ENCODE results near the gene APCDD1L.

APCDD1L gene

GRCh38 chr20:58458342-58459057 lies 56.7 kb downstream of the APCDD1L start:
- no peak overlapping the region for H3K4me2 ChIP-seq (ENCODE audit: low read length)
- H3K4me3 ChIP-seq (ENCODE audit: low read depth, low read length) = no peak overlapping the region
- no peak overlapping the region for H3K9ac ChIP-seq
- H3K27ac ChIP-seq = no peak overlapping the region
- peaks cover 4% of the 10 kb centered on the region for H3K79me2 ChIP-seq
- H3K27me3 ChIP-seq (ENCODE audit: control insufficient read depth, insufficient read depth, low read length) = no peaks in the 10 kb centered on the region
- H3K36me3 ChIP-seq (ENCODE audit: control insufficient read depth, insufficient read depth, low read length) = no peaks in the 10 kb centered on the region
- no peak overlapping the region for H2AFZ ChIP-seq
- no peaks in the 10 kb centered on the region for H3K4me1 ChIP-seq
- TF ChIP-seq, protein P1, sequence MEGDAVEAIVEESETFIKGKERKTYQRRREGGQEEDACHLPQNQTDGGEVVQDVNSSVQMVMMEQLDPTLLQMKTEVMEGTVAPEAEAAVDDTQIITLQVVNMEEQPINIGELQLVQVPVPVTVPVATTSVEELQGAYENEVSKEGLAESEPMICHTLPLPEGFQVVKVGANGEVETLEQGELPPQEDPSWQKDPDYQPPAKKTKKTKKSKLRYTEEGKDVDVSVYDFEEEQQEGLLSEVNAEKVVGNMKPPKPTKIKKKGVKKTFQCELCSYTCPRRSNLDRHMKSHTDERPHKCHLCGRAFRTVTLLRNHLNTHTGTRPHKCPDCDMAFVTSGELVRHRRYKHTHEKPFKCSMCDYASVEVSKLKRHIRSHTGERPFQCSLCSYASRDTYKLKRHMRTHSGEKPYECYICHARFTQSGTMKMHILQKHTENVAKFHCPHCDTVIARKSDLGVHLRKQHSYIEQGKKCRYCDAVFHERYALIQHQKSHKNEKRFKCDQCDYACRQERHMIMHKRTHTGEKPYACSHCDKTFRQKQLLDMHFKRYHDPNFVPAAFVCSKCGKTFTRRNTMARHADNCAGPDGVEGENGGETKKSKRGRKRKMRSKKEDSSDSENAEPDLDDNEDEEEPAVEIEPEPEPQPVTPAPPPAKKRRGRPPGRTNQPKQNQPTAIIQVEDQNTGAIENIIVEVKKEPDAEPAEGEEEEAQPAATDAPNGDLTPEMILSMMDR (IDR thresholded peaks at IDR 0.05) = no peak
- no peaks in the 10 kb centered on the region for H3K9me3 ChIP-seq (ENCODE audit: control insufficient read depth, low read length)

GRCh38 chr20:58457083-58457695 lies 58.0 kb downstream of the APCDD1L start:
- no peaks in the 10 kb centered on the region for H3K27me3 ChIP-seq (ENCODE audit: control insufficient read depth, insufficient read depth, low read length)
- TF ChIP-seq, protein P1 (IDR thresholded peaks at IDR 0.05) = no peak
- H3K9me3 ChIP-seq (ENCODE audit: control insufficient read depth, low read length) = no peaks in the 10 kb centered on the region
- H3K79me2 ChIP-seq = peaks cover 4% of the 10 kb centered on the region
- H3K27ac ChIP-seq = no peak overlapping the region
- no peak overlapping the region for H3K4me2 ChIP-seq (ENCODE audit: low read length)
- no peaks in the 10 kb centered on the region for H3K4me1 ChIP-seq
- no peak overlapping the region for H2AFZ ChIP-seq
- H3K4me3 ChIP-seq (ENCODE audit: low read depth, low read length) = no peak overlapping the region
- no peaks in the 10 kb centered on the region for H3K36me3 ChIP-seq (ENCODE audit: control insufficient read depth, insufficient read depth, low read length)
- H3K9ac ChIP-seq = no peak overlapping the region

DNA sequence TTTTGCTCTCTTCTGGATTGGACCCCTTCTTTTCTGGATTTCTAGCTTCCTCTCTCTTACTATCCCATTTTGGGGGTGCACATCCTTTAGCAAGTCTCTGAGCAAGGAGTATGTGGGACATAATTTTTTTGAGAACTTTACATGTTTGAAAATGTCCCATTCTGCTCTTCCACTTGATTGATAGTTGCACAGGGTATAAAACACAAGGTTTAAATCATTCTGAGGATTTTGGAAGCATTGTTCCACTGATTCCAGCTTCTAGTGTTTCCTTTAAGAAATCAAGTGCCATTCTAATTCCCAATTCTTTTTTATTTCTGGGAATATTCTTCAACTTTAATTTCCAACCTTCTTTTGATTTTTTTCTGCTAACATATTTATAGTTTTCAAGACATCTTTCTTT lies 60.7 kb downstream of the APCDD1L start:
- Histone ChIP-seq H3K9ac (no peak overlapping the region), H3K79me2 (no peaks in the 10 kb centered on the region), H3K4me2 (ENCODE audit: low read length) (no peak overlapping the region), H3K27ac (no peak overlapping the region), H3K9me3 (ENCODE audit: control insufficient read depth, low read length) (no peaks in the 10 kb centered on the region), H3K4me3 (ENCODE audit: low read depth, low read length) (no peak overlapping the region), H3K36me3 (ENCODE audit: control insufficient read depth, insufficient read depth, low read length) (no peaks in the 10 kb centered on the region), H3K4me1 (no peaks in the 10 kb centered on the region), H2AFZ (no peak overlapping the region), H3K27me3 (ENCODE audit: control insufficient read depth, insufficient read depth, low read length) (no peaks in the 10 kb centered on the region)
- TF ChIP-seq, protein P1 (IDR thresholded peaks at IDR 0.05) = no peak

DNA sequence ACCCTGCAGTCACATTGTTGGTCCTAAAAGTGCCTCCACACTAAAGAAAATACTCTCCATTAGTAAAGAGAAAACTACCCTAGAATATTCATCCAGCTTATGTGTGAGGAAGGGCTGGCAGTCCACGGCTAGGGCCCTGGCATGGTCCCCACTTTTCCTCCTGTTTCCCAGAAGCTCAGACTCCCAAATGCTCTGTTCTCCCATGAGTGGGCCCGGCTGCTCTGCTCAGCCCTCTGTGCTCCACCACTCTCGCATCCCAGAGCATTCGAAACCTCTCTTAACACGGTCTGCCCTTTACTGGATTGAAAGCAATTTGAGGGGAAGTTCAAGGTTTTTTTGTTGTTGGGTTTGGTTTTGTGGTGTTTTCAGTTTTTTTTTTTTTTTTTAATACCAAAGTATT lies 61.8 kb downstream of the APCDD1L start:
- Histone ChIP-seq H3K79me2 (no peaks in the 10 kb centered on the region), H3K9me3 (ENCODE audit: control insufficient read depth, low read length) (no peaks in the 10 kb centered on the region), H3K4me3 (ENCODE audit: low read depth, low read length) (no peak overlapping the region), H3K36me3 (ENCODE audit: control insufficient read depth, insufficient read depth, low read length) (no peaks in the 10 kb centered on the region), H3K9ac (no peak overlapping the region), H3K27me3 (ENCODE audit: control insufficient read depth, insufficient read depth, low read length) (no peaks in the 10 kb centered on the region), H2AFZ (no peak overlapping the region), H3K4me2 (ENCODE audit: low read length) (no peak overlapping the region), H3K27ac (no peak overlapping the region), H3K4me1 (no peaks in the 10 kb centered on the region)
- TF ChIP-seq, protein P1 (IDR thresholded peaks at IDR 0.05) = no peak
